Skeletal muscle tissue (tissue), 4 donors: ENCODE data around the gene TRAPPC10. TPM values are rescaled to one million over a fixed set of nuclear protein-coding genes. Genes with fewer than 3 reads are reported as not detected.
"Not testable (repeated sequence)": the region's sequence is repeated elsewhere in the genome, so short reads cannot be mapped to it uniquely, and the experiment has no call there.

Source experiments
- H3K27ac ChIP-seq: one replicate; pipeline ENCODE4 v1.7.0; 2013; ENCODE audit warnings: mild to moderate bottlenecking, low read depth, low read length, inconsistent platforms
- H3K27me3 ChIP-seq, 3 donors: one replicate each; pipeline ENCODE4 v1.7.0; 2013; ENCODE audit warnings: low read length in 3 of 3; ENCODE audit not compliant: control insufficient read depth in 3 of 3, insufficient read depth in 3 of 3
- H3K36me3 ChIP-seq, 3 donors: one replicate each; pipeline ENCODE4 v1.7.0; 2013; ENCODE audit warnings: low read length in 3 of 3; ENCODE audit not compliant: control insufficient read depth in 3 of 3, insufficient read depth in 3 of 3
- H3K4me1 ChIP-seq, 3 donors: one replicate each; pipeline ENCODE4 v1.7.0; 2013; ENCODE audit warnings: low read length in 3 of 3, mild to moderate bottlenecking in 3 of 3; ENCODE audit not compliant: control insufficient read depth in 3 of 3, insufficient read depth in 3 of 3
- H3K4me3 ChIP-seq, 3 donors: one replicate each; pipeline ENCODE4 v1.7.0; 2013; ENCODE audit warnings: low read length in 3 of 3
- H3K9ac ChIP-seq, 3 donors: one replicate each; pipeline ENCODE4 v1.7.0; 2013; ENCODE audit warnings: low read length in 3 of 3, mild to moderate bottlenecking in 3 of 3, moderate library complexity in 2 of 3, low read depth in 1 of 3
- H3K9me3 ChIP-seq, 3 donors: one replicate each; pipeline ENCODE4 v1.7.0; 2013; ENCODE audit warnings: low read length in 3 of 3; ENCODE audit not compliant: control insufficient read depth in 3 of 3
- total RNA-seq: library from RNA; depleted of rRNA; stranded (reverse); fragments of >200 nt; gene quantifications from one replicate; pipeline ENCODE4 v1.2.3, GENCODE V29; 2014
- donor health status: Osteomylitis.

The TRAPPC10 gene
- total RNA-seq, 1 donor from 2014 or later: 7.3 TPM

DNA sequence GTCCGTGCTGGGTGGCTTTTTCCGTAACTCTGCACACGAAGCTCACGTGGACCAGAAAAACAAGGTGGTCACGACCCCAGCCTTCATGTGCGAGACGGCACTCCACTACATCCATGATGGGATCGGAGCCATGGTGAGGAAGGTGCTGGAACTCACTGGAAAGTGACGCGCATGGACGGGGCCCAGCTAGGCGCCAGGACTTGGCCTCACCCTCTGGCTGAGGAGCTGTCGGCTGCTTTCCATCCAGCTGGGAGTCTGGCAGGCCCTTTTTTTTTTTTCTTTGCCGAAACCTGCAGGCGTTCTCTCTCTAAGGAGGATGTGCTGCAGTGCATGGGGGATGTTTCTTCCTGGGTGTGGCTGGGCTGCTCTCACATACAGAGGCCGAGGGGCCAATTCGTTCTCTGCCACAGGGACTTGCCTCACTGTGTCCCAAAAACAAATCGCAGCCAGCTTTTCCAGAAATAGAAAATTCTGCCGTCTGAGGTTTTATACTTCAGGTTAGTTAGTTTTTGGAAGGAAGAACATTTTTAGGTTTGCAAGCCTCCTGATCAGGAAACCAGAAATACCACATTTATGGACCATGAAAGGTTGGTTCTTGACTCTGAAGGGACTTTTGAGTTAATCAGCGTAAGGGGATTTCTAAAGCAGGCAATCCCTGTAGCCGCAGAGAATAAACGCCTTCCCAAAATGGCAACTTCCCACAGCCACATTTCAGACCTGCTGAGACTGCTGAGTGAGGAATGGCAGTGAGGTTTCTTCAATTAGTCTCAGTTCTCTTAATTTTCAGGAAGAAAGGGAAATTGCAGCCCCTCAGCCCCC lies 132.9 kb downstream of the TRAPPC10 start:
- not testable (repeated sequence) for H3K4me1 ChIP-seq, H3K27me3 ChIP-seq, H3K9me3 ChIP-seq, H3K9ac ChIP-seq, H3K36me3 ChIP-seq, H3K27ac ChIP-seq, H3K4me3 ChIP-seq

- not testable (repeated sequence) for H3K9me3 ChIP-seq, H3K36me3 ChIP-seq, H3K27me3 ChIP-seq, H3K27ac ChIP-seq, H3K4me3 ChIP-seq, H3K4me1 ChIP-seq, H3K9ac ChIP-seq
These were observed 133.5 kb downstream of the TRAPPC10 start for GRCh38 chr21:44145616-44146015.

DNA sequence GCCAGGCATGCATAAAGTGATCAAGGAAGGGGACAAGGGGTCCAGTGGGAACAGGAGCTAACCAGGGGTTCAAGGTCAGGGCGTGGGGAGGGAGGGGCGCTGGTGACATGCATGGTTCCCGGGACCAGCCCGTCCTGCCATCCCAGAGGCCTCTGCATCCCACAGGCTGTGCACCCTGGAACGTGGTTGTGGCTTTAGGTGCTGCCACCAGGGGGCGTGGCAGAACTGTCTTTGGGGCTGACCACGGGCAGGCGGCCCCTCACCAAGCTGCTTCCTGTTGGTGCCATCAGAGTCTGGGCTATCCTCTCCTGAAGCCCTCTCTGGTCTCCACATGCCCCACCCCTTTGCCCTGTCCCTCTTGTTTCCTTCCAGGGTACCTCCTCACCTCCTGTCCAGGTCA lies 135.0 kb downstream of the TRAPPC10 start:
- H3K9me3 ChIP-seq, H3K36me3 ChIP-seq, H3K27ac ChIP-seq, H3K4me1 ChIP-seq, H3K27me3 ChIP-seq, H3K9ac ChIP-seq, H3K4me3 ChIP-seq: not testable (repeated sequence)

- not testable (repeated sequence) for H3K4me3 ChIP-seq, H3K9me3 ChIP-seq, H3K4me1 ChIP-seq, H3K36me3 ChIP-seq, H3K27me3 ChIP-seq, H3K9ac ChIP-seq, H3K27ac ChIP-seq
These were observed 138.1 kb downstream of the TRAPPC10 start for GRCh38 chr21:44150255-44150654.

DNA sequence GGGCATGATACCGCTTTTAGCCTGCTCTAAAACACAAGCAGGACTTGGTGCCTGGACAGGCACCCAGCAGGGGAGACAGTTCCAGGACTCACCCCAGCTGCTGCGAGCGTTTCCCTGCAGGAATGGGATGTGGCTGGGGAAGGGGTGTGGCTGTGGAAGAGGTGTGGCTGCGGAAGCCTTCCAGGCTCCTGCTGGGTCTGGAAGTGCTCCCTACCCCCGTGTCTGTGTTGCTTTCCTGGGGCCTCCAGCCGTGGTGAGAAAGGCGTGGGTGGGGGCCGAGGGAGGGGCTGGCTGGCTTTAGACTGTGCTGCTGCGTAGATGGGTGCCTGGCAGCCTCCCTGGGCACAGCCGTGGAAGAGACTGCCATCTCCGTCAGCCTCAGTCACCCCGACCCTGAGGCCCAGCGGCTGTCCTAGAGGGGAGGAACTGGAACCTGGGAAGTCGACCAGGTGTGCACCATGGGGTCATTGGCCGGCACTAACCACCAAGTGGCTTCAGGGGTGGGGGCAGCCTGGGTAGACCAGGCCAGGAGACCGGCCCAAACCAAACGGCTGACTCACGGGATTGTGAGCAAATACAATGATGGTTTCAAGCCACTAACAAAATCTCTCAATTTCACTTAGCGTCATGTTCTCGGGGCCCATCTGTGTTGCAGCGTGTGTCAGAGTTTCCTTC lies 141.2 kb downstream of the TRAPPC10 start:
- not testable (repeated sequence) for H3K4me1 ChIP-seq, H3K27me3 ChIP-seq, H3K4me3 ChIP-seq, H3K9me3 ChIP-seq, H3K27ac ChIP-seq, H3K36me3 ChIP-seq, H3K9ac ChIP-seq

DNA sequence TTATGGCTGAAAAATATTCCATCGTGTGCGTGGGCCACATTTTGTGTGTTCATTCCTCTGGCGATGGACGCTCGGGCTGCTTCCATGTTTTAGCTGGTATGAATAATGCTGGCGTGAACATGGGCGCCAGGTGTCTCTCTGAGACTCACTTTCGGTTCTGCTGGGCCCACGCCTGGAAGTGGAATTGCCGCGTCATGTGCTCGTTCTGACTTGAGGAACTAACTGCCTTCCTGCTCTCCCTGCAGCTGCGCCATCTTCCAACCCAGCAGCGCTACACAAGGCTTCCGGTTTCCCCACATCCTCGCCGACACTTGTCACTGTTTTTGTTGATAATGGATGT lies 141.8 kb downstream of the TRAPPC10 start:
- not testable (repeated sequence) for H3K27ac ChIP-seq, H3K9ac ChIP-seq, H3K36me3 ChIP-seq, H3K4me1 ChIP-seq, H3K9me3 ChIP-seq, H3K4me3 ChIP-seq, H3K27me3 ChIP-seq

DNA sequence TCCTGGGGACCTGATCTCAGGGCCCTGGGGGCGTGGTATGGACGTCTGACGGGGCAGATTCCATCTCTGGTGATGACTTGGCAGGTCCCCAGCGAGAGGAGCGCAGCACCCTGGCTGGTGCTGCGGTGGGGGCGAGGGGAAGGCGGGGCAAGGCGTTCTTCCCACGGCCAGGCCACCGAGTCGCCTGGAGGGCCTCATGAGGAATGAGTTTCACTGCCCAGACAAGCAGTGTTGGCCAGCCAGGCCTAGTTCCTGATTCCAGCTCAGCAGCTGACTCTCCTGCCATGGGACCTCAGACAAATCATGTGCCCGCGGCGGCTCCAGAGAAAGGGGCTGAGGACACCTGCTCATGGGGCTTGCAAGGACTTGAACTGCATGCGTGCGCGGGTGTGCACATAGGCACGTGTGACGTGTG lies 142.7 kb downstream of the TRAPPC10 start:
- not testable (repeated sequence) for H3K4me1 ChIP-seq, H3K27me3 ChIP-seq, H3K9me3 ChIP-seq, H3K27ac ChIP-seq, H3K9ac ChIP-seq, H3K36me3 ChIP-seq, H3K4me3 ChIP-seq

- H3K4me1 ChIP-seq, H3K36me3 ChIP-seq, H3K9me3 ChIP-seq, H3K27ac ChIP-seq, H3K4me3 ChIP-seq, H3K27me3 ChIP-seq, H3K9ac ChIP-seq: not testable (repeated sequence)
These were observed 143.3 kb downstream of the TRAPPC10 start for GRCh38 chr21:44155231-44155993.

GRCh38 chr21:44155994-44156380 lies 143.9 kb downstream of the TRAPPC10 start:
- H3K27me3 ChIP-seq, H3K27ac ChIP-seq, H3K4me1 ChIP-seq, H3K9me3 ChIP-seq, H3K9ac ChIP-seq, H3K36me3 ChIP-seq, H3K4me3 ChIP-seq: not testable (repeated sequence)
